Glutamatergic neuron (in vitro differentiated cells): ENCODE results near the gene PLA2G15. TPM values are rescaled to one million over a fixed set of nuclear protein-coding genes. Genes with fewer than 3 reads are reported as not detected.

Experiments
- DNase-seq: peaks from one replicate; pipeline ENCODE4 v3.0.0; 2022
- H3K27ac Mint-ChIP-seq: one replicate; pipeline ENCODE4 v1.8.0; 2020; ENCODE audit warnings: mild to moderate bottlenecking, mixed read lengths, inconsistent platforms; ENCODE audit not compliant: unreplicated experiment
- H3K27me3 Mint-ChIP-seq: one replicate; pipeline ENCODE4 v1.8.0; 2020; ENCODE audit warnings: mild to moderate bottlenecking, moderate library complexity, mixed read lengths, inconsistent platforms; ENCODE audit not compliant: unreplicated experiment
- H3K36me3 Mint-ChIP-seq: one replicate; pipeline ENCODE4 v1.8.0; 2020; ENCODE audit warnings: mild to moderate bottlenecking, mixed read lengths, inconsistent platforms; ENCODE audit not compliant: unreplicated experiment
- H3K4me1 Mint-ChIP-seq: one replicate; pipeline ENCODE4 v1.8.0; 2020; ENCODE audit warnings: mild to moderate bottlenecking, low read depth, mixed read lengths, inconsistent platforms; ENCODE audit not compliant: unreplicated experiment
- H3K4me3 Mint-ChIP-seq: one replicate; pipeline ENCODE4 v1.8.0; 2020; ENCODE audit warnings: mild to moderate bottlenecking, mixed read lengths, inconsistent platforms; ENCODE audit not compliant: unreplicated experiment
- H3K9me3 Mint-ChIP-seq: one replicate; pipeline ENCODE4 v1.8.0; 2020; ENCODE audit warnings: mild to moderate bottlenecking, moderate library complexity, mixed read lengths, inconsistent platforms; ENCODE audit not compliant: unreplicated experiment
- long read RNA-seq: library from polyadenylated mRNA; unstranded; transcript quantifications from one replicate; pipeline ENCODE4 v2.0.0, GENCODE V29; 2020; ENCODE audit not compliant: unreplicated experiment
- total RNA-seq: library from RNA; stranded (reverse); fragmentation: NEBNext Ultra II Directional; extraction: Animal tissue kit (Norgen Biotek cat#: 25700); gene quantifications from one replicate; pipeline ENCODE4 v1.2.1, GENCODE V29; 2021; ENCODE audit not compliant: unreplicated experiment
- TF ChIP-seq, protein P1 (sequence below): fragments of 200-600 bp; sonication (generic); IDR thresholded peaks from one replicate; pipeline ENCODE4 v1.5.0; 2021; ENCODE audit not compliant: partially characterized antibody, unreplicated experiment

The PLA2G15 gene, protein sequence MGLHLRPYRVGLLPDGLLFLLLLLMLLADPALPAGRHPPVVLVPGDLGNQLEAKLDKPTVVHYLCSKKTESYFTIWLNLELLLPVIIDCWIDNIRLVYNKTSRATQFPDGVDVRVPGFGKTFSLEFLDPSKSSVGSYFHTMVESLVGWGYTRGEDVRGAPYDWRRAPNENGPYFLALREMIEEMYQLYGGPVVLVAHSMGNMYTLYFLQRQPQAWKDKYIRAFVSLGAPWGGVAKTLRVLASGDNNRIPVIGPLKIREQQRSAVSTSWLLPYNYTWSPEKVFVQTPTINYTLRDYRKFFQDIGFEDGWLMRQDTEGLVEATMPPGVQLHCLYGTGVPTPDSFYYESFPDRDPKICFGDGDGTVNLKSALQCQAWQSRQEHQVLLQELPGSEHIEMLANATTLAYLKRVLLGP
- total RNA-seq = 11.9 TPM
- long read RNA-seq, transcript PLA2G15-201 (6 exons, 2,727 nt) = major isoform, 10 of 15 reads
- long read RNA-seq, partial matches to known transcripts = 3 of 15 reads
- long read RNA-seq, other reads (novel, unspliced or antisense) = 0 of 15 reads

GRCh38 chr16:68244903-68245853 is at the start of gene PLA2G15:
TSS of gene PLA2G15 (plus strand) at chr16:68245373. CDS start at chr16:68245427, 54 bp downstream.
- H3K27ac Mint-ChIP-seq = peak within 1 kb of the TSS; percentile 76
- TF ChIP-seq, protein P1, sequence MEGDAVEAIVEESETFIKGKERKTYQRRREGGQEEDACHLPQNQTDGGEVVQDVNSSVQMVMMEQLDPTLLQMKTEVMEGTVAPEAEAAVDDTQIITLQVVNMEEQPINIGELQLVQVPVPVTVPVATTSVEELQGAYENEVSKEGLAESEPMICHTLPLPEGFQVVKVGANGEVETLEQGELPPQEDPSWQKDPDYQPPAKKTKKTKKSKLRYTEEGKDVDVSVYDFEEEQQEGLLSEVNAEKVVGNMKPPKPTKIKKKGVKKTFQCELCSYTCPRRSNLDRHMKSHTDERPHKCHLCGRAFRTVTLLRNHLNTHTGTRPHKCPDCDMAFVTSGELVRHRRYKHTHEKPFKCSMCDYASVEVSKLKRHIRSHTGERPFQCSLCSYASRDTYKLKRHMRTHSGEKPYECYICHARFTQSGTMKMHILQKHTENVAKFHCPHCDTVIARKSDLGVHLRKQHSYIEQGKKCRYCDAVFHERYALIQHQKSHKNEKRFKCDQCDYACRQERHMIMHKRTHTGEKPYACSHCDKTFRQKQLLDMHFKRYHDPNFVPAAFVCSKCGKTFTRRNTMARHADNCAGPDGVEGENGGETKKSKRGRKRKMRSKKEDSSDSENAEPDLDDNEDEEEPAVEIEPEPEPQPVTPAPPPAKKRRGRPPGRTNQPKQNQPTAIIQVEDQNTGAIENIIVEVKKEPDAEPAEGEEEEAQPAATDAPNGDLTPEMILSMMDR = no peak
- H3K4me3 Mint-ChIP-seq = peak within 1 kb of the TSS; percentile 99
- H3K27me3 Mint-ChIP-seq = peaks cover 6% of the 10 kb centered on the region
- DNase-seq = peak; percentile 100
- peaks cover 6% of the 10 kb centered on the region for H3K9me3 Mint-ChIP-seq
- H3K36me3 Mint-ChIP-seq = no peaks in the 10 kb centered on the region
- peaks cover 2% of the 10 kb centered on the region for H3K4me1 Mint-ChIP-seq

DNA sequence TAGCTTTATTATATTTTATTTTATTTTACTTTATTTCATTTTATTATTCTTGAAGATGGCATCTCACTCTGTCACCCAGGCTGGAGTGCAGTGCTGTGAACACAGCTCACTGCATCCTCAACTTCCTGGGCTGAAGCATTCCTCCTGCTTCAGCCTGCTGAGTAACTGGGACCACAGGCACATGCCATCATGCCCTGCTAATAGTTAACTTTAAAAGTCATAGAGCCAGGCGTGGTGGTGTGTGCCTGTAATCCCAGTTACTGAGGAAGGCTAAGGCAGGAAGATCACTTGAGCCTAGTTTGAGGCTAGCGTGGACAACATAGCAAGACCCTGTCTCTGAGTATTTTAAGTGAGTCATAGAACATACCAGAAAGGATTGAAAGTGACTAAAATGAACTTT is 47.9 kb upstream of the PLA2G15 start:
- no peaks in the 10 kb centered on the region for H3K9me3 Mint-ChIP-seq
- peaks cover 4% of the 10 kb centered on the region for H3K4me1 Mint-ChIP-seq
- DNase-seq = no peak
- H3K27me3 Mint-ChIP-seq = no peaks in the 10 kb centered on the region
- H3K27ac Mint-ChIP-seq = no peak overlapping the region
- TF ChIP-seq, protein P1 = no peak
- H3K4me3 Mint-ChIP-seq = no peak overlapping the region
- no peaks in the 10 kb centered on the region for H3K36me3 Mint-ChIP-seq

- Mint-ChIP-seq H3K4me1 (peaks cover 4% of the 10 kb centered on the region), H3K4me3 (no peak overlapping the region)
- TF ChIP-seq, protein P1 = no peak
Measured at GRCh38 chr16:68200088-68200783, 44.9 kb upstream of the PLA2G15 start.

GRCh38 chr16:68202091-68202519 is 43.1 kb upstream of the PLA2G15 start:
- Mint-ChIP-seq H3K27me3 (no peaks in the 10 kb centered on the region), H3K9me3 (no peaks in the 10 kb centered on the region), H3K4me1 (peaks cover 4% of the 10 kb centered on the region), H3K27ac (peak overlapping the region; percentile 84), H3K36me3 (no peaks in the 10 kb centered on the region), H3K4me3 (no peak overlapping the region)
- TF ChIP-seq, protein P1 = no peak
- DNase-seq = no peak

More at GRCh38 chr16:68200088-68200783, 44.9 kb upstream of the PLA2G15 start:
- H3K36me3 Mint-ChIP-seq = no peaks in the 10 kb centered on the region
- DNase-seq = no peak
- H3K27me3 Mint-ChIP-seq = no peaks in the 10 kb centered on the region
- H3K27ac Mint-ChIP-seq = no peak overlapping the region
- no peaks in the 10 kb centered on the region for H3K9me3 Mint-ChIP-seq
